SK-N-MC (cell line): ENCODE data around the gene MOK.
"Not testable (repeated sequence)": the region's sequence is repeated elsewhere in the genome, so short reads cannot be mapped to it uniquely, and the experiment has no call there.

Experiments
- DNase-seq: peaks from one replicate; pipeline ENCODE4 v3.0.0-alpha.2; 2011; ENCODE audit warnings: low read depth, low spot score
- H3K27ac ChIP-seq: fragments of 200-600 bp; sonication (generic); 2 replicates; pipeline ENCODE4 v1.5.1; 2016; ENCODE audit warnings: mixed run types
- H3K36me3 ChIP-seq: fragments of 200-600 bp; sonication (generic); 2 replicates; pipeline ENCODE4 v1.6.1; 2017; ENCODE audit warnings: antibody characterized with exemption, low read length, mixed read lengths; ENCODE audit not compliant: insufficient read depth
- H3K4me3 ChIP-seq: fragments of 200-600 bp; sonication (generic); 2 replicates; pipeline ENCODE4 v1.5.1; 2016
- H3K9ac ChIP-seq: fragments of 200-600 bp; sonication (generic); 2 replicates; pipeline ENCODE4 v1.8.0; 2017; ENCODE audit warnings: mixed run types, mixed read lengths; ENCODE audit not compliant: insufficient read length
- H3K9me3 ChIP-seq: fragments of 200-600 bp; sonication (generic); 2 replicates; pipeline ENCODE4 v1.6.1; 2017; ENCODE audit warnings: low read depth, mild to moderate bottlenecking, antibody characterized with exemption, low read length, moderate library complexity, mixed read lengths
- EZH2 ChIP-seq: fragments of 200-600 bp; sonication (generic); IDR thresholded peaks from one replicate; pipeline ENCODE4 v1.6.1; 2017; ENCODE audit warnings: antibody characterized with exemption
- FOXP2 ChIP-seq: optimal IDR thresholded peaks from 2 replicates; pipeline ENCODE3; 2011; ENCODE audit warnings: mild to moderate bottlenecking, moderate library complexity; ENCODE audit not compliant: insufficient read depth; ENCODE audit errors: extremely low read length, control extremely low read depth
- POLR2AphosphoS5 ChIP-seq: IDR thresholded peaks from 2 replicates; pipeline ENCODE4 v1.6.1; 2012; ENCODE audit warnings: mild to moderate bottlenecking, low read depth, low read length, borderline replicate concordance

The MOK gene

DNA sequence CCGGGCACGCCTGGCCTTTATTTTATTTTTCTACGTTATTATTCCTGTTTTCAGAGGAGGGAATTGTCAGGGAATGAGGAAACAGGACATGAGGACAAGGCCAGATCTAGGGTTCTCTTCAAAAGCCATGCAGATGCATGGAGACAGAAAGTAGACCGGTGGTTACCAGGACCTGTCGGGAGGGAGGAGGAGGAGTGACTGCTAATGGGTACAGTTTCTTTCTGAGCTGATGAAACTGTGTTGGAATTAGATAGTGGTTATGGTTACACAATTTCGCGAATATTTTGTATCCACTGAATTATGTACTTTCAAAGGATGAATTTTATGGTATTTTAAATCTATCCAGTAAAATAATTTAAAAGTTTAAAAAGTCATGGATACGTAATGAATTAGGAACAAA, 25.8 kb upstream of the MOK start:
- no peaks in the 10 kb centered on the region; the same call in 1 of the 2 replicates for H3K36me3 ChIP-seq
- no peak for DNase-seq
- no peak overlapping the region for H3K4me3 ChIP-seq
- no peak for TF ChIP-seq POLR2AphosphoS5
- no peak for TF ChIP-seq EZH2
- no peak for TF ChIP-seq FOXP2
- H3K9me3 ChIP-seq = no peaks in the 10 kb centered on the region
- H3K9ac ChIP-seq = no peak overlapping the region
- H3K27ac ChIP-seq = no peak overlapping the region

GRCh38 chr14:102329381-102329780, 24.4 kb upstream of the MOK start:
- H3K9ac ChIP-seq, H3K9me3 ChIP-seq, H3K36me3 ChIP-seq, H3K4me3 ChIP-seq, DNase-seq, H3K27ac ChIP-seq: not testable (repeated sequence)

DNA sequence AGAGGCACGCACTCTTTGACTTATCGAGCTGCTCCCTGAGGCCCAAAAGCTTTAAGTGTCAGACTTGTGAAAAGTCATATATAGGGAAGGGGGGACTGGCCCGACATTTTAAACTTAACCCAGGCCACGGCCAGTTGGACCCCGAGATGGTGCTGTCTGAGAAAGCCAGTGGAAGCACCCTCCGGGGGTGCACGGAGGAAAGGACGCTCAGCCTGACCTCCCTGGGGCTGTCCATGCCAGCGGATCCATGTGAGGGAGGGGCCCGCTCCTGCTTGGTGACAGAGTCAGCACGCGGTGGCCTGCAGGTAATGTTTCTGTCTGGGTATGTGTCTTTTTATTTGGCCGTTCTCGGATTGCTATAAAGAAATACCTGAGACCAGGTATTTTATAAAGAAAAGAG, 21.6 kb upstream of the MOK start:
- no peak for DNase-seq
- Histone ChIP-seq H3K36me3 (no peaks in the 10 kb centered on the region; the same call in 1 of the 2 replicates), H3K9me3 (no peaks in the 10 kb centered on the region), H3K27ac (no peak overlapping the region), H3K9ac (no peak overlapping the region), H3K4me3 (no peak overlapping the region)
- no peak for TF ChIP-seq POLR2AphosphoS5
- TF ChIP-seq EZH2 = no peak
- TF ChIP-seq FOXP2 = no peak

DNA sequence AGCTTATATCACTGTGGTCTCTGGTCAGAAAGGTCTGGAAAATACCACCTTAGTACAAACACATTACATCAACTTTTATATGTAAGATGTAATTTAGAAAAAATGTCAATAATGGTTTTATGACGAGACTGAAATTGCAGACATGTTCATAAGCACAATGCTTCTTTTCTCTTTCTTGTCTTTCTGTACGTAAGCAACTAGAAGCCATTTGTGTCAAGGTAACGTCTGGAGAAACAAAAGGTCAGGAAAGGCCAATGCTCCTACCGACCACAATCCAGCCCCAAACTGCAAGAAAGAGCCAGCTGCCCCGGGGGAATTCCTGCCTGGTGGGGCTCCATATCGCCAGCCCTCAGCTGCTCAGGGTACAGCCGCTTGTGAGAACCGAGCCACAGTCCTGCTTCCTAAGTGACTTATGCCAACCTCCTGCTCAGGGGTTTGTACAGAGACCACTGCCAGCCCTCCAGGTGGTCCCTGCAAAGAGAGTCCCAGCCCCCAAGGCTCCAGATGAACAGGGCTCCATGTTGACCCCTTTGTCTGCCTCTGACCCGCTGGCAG, 20.9 kb upstream of the MOK start:
- Histone ChIP-seq H3K9me3 (no peaks in the 10 kb centered on the region), H3K36me3 (no peaks in the 10 kb centered on the region; the same call in 1 of the 2 replicates), H3K27ac (no peak overlapping the region), H3K9ac (no peak overlapping the region), H3K4me3 (no peak overlapping the region)
- TF ChIP-seq POLR2AphosphoS5 (no peak), EZH2 (no peak), FOXP2 (no peak)
- DNase-seq = no peak

GRCh38 chr14:102323102-102323501, 18.1 kb upstream of the MOK start:
- no peaks in the 10 kb centered on the region for H3K9me3 ChIP-seq
- TF ChIP-seq EZH2 (no peak), FOXP2 (no peak), POLR2AphosphoS5 (no peak)
- H3K27ac ChIP-seq = no peak overlapping the region
- no peaks in the 10 kb centered on the region; the same call in 1 of the 2 replicates for H3K36me3 ChIP-seq
- DNase-seq = no peak
- no peak overlapping the region for H3K9ac ChIP-seq
- no peak overlapping the region for H3K4me3 ChIP-seq

- no peak overlapping the region for H3K9ac ChIP-seq
- H3K9me3 ChIP-seq = no peaks in the 10 kb centered on the region
- H3K4me3 ChIP-seq = no peak overlapping the region
- H3K36me3 ChIP-seq = no peaks in the 10 kb centered on the region; the same call in 1 of the 2 replicates
- H3K27ac ChIP-seq = no peak overlapping the region
- DNase-seq = no peak
- no peak for TF ChIP-seq POLR2AphosphoS5
- TF ChIP-seq FOXP2 = no peak
- no peak for TF ChIP-seq EZH2
Observed at GRCh38 chr14:102321456-102322422, 16.8 kb upstream of the MOK start.

- DNase-seq = no peak
- Histone ChIP-seq H3K36me3 (no peaks in the 10 kb centered on the region; the same call in 1 of the 2 replicates), H3K9me3 (no peaks in the 10 kb centered on the region), H3K9ac (peak overlapping the region; percentile 93), H3K27ac (no peak overlapping the region), H3K4me3 (peak overlapping the region; percentile 90)
- TF ChIP-seq POLR2AphosphoS5 (no peak), FOXP2 (no peak), EZH2 (no peak)
Observed at GRCh38 chr14:102320671-102321455, 15.9 kb upstream of the MOK start.

- TF ChIP-seq POLR2AphosphoS5 (no peak), FOXP2 (no peak), EZH2 (no peak)
- peak overlapping the region; percentile 78 for H3K27ac ChIP-seq
- peak overlapping the region; percentile 90 for H3K4me3 ChIP-seq
- peak overlapping the region; percentile 93 for H3K9ac ChIP-seq
- no peak for DNase-seq
- no peaks in the 10 kb centered on the region for H3K9me3 ChIP-seq
- no peaks in the 10 kb centered on the region; the same call in 1 of the 2 replicates for H3K36me3 ChIP-seq
Observed at GRCh38 chr14:102320033-102320660, 15.2 kb upstream of the MOK start.
